AG10803 (cell line): ENCODE measurements around the gene MITF.

Experiments used
- DNase-seq: peaks from one replicate; pipeline ENCODE4 v3.0.0; 2010; ENCODE audit warnings: low read depth
- H3K4me3 ChIP-seq: 2 replicates; pipeline ENCODE4 v1.5.1; 2011; ENCODE audit warnings: mild to moderate bottlenecking, low read length, control low read depth
- CTCF ChIP-seq: conservative IDR thresholded peaks from 2 replicates; pipeline ENCODE4 v1.5.1; 2011; ENCODE audit warnings: mild to moderate bottlenecking, low read length, control low read depth, inconsistent platforms

The MITF gene

GRCh38 chr3:69847303-69847702, 108.0 kb downstream of the MITF start:
- TF ChIP-seq CTCF = no peak
- no peak overlapping the region for H3K4me3 ChIP-seq
- no peak for DNase-seq

- TF ChIP-seq CTCF = no peak
- H3K4me3 ChIP-seq = no peak overlapping the region
- DNase-seq = no peak
Measured at GRCh38 chr3:69848113-69848512, 108.8 kb downstream of the MITF start.

GRCh38 chr3:69850849-69851248, 111.6 kb downstream of the MITF start:
- DNase-seq = no peak
- no peak for TF ChIP-seq CTCF
- no peak overlapping the region for H3K4me3 ChIP-seq

- no peak for DNase-seq
- H3K4me3 ChIP-seq = no peak overlapping the region
- no peak for TF ChIP-seq CTCF
Measured at GRCh38 chr3:69853027-69853426, 113.8 kb downstream of the MITF start.

- peak; percentile 72 for TF ChIP-seq CTCF
- DNase-seq = peak; percentile 41
- H3K4me3 ChIP-seq = no peak overlapping the region
Measured at GRCh38 chr3:69855436-69856162, 116.3 kb downstream of the MITF start.

- TF ChIP-seq CTCF = no peak
- no peak for DNase-seq
- H3K4me3 ChIP-seq = no peak overlapping the region
Measured at GRCh38 chr3:69856965-69857705, 117.9 kb downstream of the MITF start.

GRCh38 chr3:69861556-69861955, 122.3 kb downstream of the MITF start:
- no peak for TF ChIP-seq CTCF
- no peak for DNase-seq
- no peak overlapping the region for H3K4me3 ChIP-seq
